Epithelial cell of prostate (primary cell): ENCODE measurements around the gene RHNO1.
A peak's percentile ranks its signal among the peaks of the same experiment; 100 is the strongest.
"Not testable (repeated sequence)": the region's sequence is repeated elsewhere in the genome, so short reads cannot be mapped to it uniquely, and the experiment has no call there.

Experiments used
- DNase-seq: peaks from one replicate; pipeline ENCODE4 v3.0.0-alpha.2; 2011; ENCODE audit warnings: low read depth, low spot score
- H3K27ac ChIP-seq: fragments of 450-650 bp; 2 replicates; pipeline ENCODE4 v1.5.1; 2017; ENCODE audit warnings: mild to moderate bottlenecking

RHNO1 gene

DNA sequence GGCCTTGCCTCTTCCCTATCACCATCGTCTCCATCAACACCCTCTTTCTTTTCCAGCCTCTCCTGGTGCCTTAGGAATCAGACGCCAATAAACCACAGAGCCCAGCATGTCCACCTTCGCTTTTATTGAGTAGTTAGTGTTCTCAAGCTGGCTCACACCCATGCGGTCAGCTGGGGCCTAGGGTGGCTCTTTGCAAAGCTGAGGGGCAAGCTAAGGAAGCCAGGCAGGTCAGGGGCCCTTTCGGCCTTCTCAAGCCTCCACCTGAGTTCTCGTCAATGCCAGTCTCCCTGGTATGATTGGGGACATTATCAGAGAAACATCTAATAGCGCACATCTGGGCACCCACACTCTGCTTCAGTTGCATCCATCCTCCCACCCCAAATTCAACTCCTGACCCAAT is 19.4 kb upstream of the RHNO1 start:
- no peak overlapping the region for H3K27ac ChIP-seq
- no peak for DNase-seq

DNA sequence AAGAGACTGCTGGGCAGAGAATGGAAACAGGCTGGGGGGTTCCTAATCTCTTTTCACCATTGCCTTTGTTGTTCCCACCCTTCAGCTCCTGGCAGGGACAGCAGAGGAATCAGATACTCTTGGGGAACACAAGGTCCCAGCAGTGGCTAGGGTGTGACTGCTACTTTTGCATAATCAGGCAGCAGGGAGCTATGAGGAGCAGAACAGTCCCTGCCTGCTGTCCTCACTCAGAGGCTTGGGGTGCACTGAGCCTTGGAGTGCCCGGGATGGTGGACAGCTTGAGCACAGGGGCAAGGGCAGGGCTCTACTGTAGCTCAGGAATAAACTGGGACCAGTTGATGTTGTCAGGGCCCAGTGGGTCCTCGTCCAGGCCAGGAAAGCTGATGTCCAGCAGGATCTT is 18.7 kb upstream of the RHNO1 start:
- no peak overlapping the region for H3K27ac ChIP-seq
- DNase-seq = no peak

DNA sequence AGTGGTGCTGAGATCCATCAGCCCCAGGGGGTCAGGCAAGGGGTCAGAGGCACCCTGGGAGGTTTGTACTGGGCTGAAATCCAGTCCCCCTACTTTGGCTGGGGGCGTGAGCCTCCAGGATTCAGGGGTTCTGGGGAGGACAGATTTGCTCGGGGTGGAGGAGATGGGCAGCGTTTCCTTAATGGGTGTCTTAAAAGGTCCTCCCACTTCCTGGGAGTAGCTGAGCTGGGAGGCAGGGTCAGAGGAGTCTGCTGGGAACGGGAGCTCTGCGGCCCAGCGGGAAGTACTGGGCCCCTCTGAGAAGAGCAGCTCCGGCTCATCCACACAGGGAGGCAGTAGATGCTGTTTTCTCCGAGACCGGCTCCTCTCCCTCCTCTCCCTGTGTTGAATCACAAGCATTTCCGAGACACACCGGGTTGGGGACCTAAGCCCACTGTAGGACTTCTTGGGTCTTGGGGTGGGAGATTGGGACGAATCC is 18.0 kb upstream of the RHNO1 start:
- no peak overlapping the region for H3K27ac ChIP-seq
- no peak for DNase-seq

DNA sequence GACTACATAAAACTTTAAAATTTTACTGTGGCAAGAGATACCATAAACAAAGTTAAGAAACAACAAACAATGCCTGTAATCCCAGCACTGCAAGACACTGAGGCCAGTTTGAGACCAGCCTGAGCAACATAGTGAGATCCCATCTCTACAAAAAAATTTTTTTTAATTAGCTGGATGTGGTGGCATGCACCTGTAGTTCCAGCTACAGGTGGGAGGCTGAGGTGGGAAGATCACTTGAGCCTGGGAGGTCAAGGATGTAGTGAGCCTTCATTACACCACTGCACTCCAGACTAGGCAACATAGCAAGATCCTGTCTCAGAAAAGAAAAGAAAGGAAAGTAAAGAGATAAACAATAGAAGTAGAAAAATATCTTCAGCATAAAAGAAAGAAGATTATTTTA is 16.9 kb upstream of the RHNO1 start:
- DNase-seq = no peak

DNA sequence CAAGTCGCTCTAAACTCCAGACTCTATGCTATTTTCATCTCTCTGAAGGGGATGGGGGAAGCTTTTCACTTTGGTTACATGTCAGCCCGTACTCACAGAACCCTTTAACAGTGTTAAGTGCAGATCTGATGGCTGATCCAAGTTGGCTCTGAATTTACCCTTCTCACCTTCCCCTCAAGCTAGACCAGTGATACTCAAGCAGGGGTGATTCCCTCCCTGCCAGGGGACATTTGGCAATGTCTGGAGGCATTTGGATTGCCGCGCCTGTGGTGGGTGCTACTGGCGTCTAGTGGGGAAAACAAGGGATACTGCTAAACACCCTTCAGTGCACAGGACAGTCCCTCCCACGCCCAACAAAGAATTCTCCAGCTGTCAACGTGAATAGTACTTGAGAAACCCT is 14.1 kb upstream of the RHNO1 start:
- DNase-seq = no peak
- H3K27ac ChIP-seq = no peak overlapping the region

More for the DNA sequence above, 16.9 kb upstream of the RHNO1 start:
- H3K27ac ChIP-seq = no peak overlapping the region

DNA sequence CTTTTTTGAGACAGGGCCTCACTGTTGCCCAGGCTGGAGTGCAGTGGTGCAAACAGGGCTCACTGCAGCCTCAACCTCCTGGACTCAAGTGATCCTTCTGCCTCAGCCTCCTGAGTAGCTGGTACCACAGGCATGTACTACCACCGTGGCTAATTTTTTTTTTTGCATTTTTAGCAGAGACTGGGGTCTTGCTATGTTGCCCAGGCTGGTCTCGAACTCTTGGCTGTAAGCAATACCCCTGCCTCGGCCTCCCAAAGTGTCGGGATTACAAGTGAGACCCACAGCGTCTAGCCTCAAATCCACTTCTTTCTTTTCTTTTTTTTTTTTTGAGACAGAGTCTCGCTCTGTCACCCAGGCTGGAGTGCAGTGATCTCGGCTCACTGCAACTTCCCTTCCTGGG is 13.6 kb upstream of the RHNO1 start:
- not testable (repeated sequence) for DNase-seq, H3K27ac ChIP-seq

DNA sequence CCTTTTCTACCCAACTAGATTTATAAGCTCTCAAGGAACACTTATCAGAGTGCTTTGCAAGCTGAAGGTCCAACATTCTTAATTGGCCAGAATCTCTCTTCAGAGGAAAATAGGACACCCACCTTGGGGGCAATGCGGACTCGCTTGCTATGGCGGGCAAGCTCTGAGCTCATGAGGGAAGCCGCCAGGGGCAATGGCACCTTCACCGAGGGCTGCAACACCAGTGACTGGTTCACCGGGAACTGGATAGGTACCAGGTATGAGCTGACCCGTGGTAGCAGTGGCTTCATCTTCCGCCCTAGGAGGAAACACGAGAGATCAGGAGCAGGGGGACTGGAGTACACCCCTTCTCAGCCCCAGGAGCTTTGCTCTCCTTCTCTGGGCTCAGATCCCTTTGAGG is 12.8 kb upstream of the RHNO1 start:
- H3K27ac ChIP-seq = no peak overlapping the region
- no peak for DNase-seq

DNA sequence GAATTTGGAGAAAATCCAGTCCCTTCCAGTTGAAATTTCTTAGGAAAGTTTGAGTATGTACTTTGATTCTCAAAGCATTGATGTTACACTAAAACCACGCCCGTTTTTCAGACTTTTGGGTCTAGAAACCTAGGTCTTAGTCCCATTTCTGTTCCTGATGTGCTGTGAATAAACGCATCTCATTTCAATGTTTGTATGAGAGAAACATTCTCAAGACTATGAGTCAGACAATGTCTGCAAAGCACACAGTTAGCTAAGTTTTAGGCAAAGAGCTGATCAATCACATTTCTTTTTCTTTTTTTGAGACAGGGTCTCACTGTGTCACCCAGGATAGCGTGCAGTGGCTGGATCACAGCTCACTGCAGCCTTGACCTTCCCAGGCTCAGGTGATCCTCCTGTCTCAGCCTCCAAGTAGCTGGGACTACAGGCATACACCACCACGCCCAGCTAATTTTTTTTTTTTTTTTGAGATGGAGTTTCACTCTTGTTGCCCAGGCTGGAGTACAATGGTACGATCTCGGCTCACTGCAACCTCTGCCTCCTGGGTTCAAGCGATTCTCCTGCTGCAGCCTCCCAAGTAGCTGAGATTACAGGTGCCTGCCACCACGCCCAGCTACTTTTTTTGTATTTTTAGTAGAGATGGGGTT is 7.9 kb upstream of the RHNO1 start:
- not testable (repeated sequence) for H3K27ac ChIP-seq, DNase-seq

DNA sequence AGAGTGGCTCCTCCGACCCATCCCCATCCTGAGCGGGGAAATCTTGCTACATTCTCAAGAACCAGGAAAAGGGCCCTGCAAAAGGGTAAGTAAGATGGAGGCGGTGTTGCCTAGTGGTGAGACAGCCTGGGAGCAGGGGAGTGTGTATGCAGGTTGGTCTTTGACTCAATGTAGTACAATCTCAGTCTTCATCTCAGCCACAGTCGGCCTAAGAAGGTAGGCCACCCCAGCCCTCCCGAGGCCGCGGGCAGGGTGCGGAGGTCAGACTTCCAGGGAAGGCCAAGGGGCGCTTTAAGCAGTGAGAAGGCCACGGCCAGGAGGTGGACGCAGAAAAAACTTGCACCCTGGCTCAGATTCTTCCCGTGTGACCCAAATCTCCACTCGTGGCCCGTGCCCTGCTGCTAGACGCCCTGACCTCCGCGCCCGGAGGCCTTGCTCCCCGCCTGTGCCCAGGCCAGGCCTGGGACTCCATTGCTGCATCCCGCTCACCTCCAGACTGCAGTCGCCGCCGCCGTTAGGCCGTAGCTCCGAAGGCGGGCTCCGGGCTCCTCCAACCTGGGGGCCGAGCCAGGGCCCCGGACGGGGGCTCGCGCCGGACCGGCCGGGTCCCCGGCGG is 484 bp upstream of the RHNO1 start:
- DNase-seq = no peak
- peak overlapping the region; percentile 84 for H3K27ac ChIP-seq

DNA sequence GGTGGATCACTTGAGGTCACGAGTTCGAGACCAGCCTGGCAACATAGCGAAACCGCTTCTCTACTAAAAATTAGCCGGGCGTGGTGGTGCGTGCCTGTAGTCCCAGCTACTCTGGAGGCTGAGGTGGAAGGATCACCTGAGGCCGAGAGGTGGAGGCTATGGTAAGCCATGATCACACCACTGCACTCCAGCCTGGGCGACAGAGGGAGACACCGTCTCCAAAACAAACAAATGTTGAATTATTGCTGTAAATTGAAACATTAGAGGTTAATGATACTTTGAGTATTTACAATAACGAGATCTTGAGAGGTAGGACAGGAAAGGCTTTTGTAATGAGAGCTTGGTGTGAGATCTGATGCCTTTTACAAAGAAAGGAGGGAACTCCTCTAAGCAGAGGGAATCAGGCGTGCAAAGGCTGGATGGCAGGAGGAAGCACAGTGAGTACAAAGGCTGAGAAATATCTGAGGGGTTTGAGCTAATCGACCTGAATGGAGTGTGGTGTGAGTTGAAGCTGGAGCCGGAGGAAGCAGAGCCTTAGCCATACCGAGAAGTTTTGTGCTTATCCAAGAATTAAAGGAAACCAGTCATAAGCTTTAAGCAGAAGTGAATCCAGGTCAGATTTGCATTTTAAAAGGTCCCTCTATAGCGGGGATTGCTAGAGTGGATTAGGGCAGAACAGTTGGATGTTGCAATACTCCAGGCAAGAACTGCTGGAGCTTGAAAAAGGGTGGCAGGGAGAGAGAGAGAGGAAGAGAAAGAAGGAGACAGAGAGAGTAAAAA is 1.1 kb downstream of the RHNO1 start:
- H3K27ac ChIP-seq = peak overlapping the region; percentile 84
- DNase-seq = no peak

DNA sequence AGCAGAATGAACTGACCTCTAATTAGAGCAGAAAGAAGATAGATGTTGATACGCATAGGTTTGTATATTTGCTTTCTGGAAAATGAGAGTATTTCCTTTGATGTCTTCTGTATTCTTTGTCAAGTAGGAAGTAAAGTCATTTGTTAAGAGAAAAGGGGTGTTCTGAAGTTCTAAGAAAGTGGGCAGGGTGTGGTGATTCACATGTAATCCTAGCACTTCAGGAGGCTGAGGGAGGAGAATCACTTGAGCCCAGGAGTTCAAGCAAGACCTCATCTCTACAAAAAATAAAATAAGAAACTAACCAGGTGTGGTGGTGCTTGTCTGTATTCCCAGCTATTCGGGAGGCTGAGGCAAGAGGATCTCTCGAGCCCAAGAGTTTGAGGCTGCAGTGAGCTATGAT is 2.8 kb downstream of the RHNO1 start:
- no peak for DNase-seq
- no peak overlapping the region for H3K27ac ChIP-seq

DNA sequence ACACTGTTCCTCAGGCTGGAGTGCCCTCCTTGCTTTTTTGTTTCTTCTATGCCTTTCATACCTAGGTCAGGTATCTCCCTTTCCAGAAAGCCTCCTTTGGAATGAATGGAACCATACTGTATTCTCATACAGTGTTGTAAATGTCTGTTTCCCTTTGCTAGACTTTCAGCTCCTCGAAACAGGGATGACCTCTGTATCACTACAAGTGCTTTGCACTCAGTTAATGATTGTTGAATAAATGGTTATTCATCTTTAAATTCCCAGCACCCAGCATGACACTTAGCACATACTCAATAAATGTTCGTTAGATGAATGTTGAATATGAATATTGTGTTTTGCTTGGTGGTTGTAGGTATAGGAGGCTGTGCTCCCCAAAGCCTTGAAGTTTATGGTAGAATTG is 7.8 kb downstream of the RHNO1 start:
- H3K27ac ChIP-seq = no peak overlapping the region
- no peak for DNase-seq

DNA sequence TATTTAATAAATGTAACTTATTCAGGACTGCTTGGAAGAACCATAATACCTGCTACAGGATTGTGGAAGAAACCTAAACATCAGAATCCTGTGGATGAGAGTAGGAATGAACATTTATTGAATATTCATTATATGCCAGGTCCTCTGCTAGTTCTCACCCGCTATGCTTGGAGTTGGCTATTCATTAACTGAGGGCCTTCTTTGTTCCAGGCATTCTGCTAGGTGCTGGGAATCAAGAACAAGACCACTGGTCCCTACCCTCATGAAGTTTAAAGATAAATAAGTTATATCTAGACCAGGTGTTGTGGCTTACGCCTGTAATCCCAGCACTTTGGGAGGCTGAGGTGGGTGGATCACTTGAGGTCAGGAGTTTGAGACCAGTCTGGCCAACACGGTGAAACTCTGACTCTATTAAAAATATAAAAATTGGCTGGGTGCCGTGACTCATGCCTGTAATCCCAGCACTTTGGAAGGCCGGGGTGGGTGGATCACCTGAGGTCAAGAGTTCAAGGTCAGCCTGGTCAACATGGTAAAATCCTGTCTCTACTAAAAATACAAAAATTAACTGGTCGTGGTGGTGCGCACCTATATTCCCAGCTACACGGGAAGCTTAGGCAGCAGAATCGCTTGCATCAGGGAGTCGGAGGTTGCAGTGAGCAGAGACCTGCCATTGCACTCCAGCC is 9.9 kb downstream of the RHNO1 start:
- H3K27ac ChIP-seq = no peak overlapping the region
- no peak for DNase-seq

DNA sequence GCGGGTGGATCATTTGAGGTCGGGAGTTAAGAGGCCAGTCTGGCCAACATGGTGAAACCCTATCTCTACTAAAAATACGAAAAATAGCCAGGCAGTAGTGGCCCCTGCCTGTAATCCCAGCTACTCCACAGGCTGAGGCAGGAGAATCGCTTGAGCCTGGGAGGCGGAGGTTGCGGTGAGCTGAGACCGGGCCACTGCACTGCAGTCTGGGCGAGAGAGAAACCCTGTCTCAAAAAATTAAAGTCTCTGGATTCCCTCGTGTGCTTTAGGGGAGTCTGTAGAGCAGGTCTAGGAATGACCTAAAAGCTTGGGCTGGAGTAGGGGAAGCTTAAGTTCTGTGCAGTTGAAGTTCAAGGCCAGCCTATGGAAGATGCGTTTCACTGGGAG is 13.0 kb downstream of the RHNO1 start:
- no peak for DNase-seq
- H3K27ac ChIP-seq = peak overlapping the region; percentile 66

DNA sequence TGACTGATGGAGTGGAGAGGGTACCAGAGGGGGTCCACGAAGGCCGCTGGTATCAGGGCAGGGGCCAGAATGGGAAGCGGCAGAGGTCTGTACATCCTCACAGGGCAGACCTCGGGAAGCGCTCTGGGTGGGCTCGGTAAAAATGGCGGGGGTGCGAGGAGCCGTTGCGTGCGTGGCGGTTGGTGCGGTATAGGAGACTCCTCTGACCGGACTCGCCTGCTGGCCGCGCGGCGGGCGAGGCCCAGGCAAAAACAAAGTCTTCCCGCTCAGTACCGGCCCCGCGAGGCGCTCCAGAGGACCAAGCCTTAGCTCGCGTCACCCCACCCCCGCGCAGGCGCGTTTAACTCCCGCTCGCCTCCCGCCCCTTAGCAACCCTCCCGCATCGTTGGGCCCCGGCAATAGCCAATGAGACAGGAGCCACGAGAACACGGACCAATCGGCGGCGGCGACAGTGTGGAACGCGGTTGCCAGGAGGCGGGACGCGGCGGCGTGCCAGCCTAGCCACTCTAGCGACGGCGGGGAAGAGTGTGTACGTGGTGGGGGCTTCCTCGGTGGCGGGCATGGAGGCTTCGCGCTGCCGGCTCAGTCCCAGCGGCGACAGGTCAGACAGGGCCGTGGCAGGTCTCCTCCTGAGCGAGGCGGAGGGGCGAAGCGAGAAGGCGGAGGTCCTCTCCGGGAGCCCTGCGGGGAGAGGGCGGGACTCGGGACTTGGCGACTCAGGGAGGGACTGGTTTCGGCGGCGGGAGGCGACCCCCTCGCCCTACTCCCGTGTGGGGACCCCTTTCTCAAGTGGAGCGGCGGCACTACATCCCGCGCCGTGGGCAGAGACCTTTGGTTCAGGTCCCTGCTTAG is 13.6 kb downstream of the RHNO1 start, which contains the start of gene TULP3:
Gene TULP3 (plus strand): TSS at position 504 of the 852 bp plus-strand sequence. CDS start 57 bp downstream, at position 561.
- peak within 1 kb of the TSS; percentile 66 for H3K27ac ChIP-seq
- peak; percentile 77 for DNase-seq

DNA sequence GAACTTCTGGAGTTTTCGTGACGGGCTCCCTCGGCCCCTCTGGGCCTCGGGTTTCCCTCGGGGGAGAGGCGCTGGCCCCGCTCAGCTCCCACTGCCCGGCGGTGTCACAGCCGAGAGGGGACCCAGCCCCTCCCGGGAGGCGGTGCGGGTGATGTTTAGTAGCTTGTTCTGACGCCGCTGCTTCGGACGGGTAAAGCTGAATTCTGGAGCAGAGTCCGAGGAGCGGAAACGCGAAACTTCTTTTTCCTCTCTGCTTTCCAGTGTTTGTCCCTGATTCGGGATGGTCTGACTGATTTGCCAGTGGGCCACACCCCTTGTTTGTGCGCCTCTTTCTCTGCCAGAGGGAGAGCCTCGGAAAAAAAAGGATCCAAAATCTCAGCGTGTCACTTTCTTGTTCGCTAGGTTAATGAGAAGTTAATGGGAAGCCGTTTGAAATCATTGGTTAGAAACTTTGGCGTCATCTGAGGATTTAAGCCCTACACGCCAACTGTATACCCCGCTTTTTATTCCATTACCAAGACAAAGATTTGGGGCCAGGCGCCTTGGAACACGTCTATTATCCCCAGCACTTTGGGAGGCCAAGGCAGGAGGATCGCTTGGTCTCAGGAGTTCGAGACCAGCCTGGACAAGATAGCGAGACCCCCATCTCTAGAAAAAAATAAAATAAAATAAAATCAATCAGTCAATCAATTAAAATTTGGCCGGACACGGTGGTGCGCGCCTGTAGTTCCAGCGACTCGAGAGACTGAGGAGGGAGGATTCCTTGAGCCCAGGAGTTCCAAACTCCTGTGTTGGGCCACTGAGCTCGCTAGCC is 14.4 kb downstream of the RHNO1 start:
- no peak for DNase-seq

DNA sequence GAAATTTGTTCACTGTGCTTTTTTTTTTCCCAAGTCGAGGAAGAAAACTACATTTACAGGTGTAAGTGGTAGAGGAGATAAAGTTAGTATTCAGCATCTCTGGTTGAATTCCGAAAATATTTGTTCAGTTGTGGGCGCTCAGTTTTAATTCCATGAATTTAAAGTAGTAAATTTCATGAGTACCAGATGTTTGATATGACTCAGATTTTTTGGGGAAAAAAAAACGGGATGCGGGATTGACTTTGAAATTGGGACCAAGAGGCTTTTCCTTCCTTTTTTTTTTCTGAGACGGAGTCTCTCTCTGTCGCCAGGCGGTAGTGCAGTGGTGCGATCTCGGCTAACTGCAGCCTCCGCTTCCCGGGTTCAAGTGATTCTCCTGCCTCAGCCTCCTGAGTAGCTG is 15.2 kb downstream of the RHNO1 start:
- H3K27ac ChIP-seq = peak overlapping the region; percentile 48
- no peak for DNase-seq

More for the DNA sequence above, 14.4 kb downstream of the RHNO1 start:
- H3K27ac ChIP-seq = peak overlapping the region; percentile 66

DNA sequence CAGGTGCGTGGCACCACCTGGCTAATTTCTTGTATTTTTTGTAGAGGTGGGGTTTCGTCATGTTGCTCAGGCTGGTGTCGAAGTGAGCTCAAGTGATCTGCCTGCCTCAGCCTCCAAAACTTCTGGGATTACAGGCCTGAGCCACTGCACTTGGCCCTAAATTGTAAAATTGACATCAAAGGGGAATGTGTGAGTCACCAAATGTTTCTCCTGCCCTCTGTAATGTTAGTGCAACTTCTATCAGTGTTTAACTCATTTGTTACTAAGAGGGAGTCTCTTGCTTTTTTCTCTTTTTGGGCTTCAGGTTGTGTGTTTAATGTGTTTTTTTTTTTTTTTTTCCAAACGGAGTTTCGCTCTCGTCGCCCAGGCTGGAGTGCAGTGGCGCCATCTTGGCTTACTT is 16.0 kb downstream of the RHNO1 start:
- peak overlapping the region; percentile 48 for H3K27ac ChIP-seq
- no peak for DNase-seq

DNA sequence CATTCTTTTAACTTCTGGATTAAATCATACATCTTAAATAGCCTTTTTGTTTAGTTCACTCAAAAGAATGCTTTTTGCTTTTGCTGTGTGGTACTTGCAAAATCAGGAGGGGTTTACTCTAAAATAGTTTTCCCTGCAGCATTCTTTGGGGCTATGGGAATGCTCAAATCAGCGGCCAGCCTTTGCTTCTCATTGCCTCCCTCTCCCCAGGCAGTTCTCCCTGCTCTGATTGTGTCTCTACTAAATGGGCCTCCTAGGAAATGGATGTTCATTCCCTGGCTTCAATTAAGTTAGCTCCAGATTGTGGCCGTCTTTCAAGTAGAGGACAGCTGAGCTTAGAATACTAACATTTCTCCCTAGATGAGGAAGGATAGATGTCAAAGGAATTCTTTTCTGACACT is 18.0 kb downstream of the RHNO1 start:
- peak overlapping the region; percentile 33 for H3K27ac ChIP-seq
- DNase-seq = no peak
